Thyroid gland (tissue), 4 donors: ENCODE results near the gene IL31. TPM values are rescaled to one million over a fixed set of nuclear protein-coding genes. Genes with fewer than 3 reads are reported as not detected.

Source experiments
- DNase-seq, 2 donors: peaks; one replicate each; pipeline ENCODE4 v3.0.0-alpha.2; 2019
- H3K27ac ChIP-seq, 3 donors: fragments of 200-600 bp; sonication (generic); 1 replicate in 2 of 3; 2 replicates in 1 of 3; pipeline ENCODE4 v1.5.1; 2016 to 2019; ENCODE audit warnings: mild to moderate bottlenecking in 1 of 3, moderate library complexity in 1 of 3
- H3K27me3 ChIP-seq: fragments of 200-600 bp; sonication (generic); one replicate; pipeline ENCODE4 v1.5.1; 2019
- H3K36me3 ChIP-seq, 2 donors: fragments of 200-600 bp; sonication (generic); one replicate each; pipeline ENCODE4 v1.5.1; 2016 to 2019
- H3K4me1 ChIP-seq, 2 donors: fragments of 200-600 bp; sonication (generic); one replicate each; pipeline ENCODE4 v1.5.1; 2017 to 2019
- H3K4me3 ChIP-seq, 3 donors: fragments of 200-600 bp; sonication (generic); replicated peaks in 1 of 3; 1 replicate in 2 of 3; 2 replicates in 1 of 3; pipeline ENCODE4 v1.5.1; 2016; ENCODE audit warnings: mild to moderate bottlenecking in 1 of 3
- H3K9me3 ChIP-seq: fragments of 200-600 bp; sonication (generic); one replicate; pipeline ENCODE4 v1.5.1; 2017
- CTCF ChIP-seq, 6 experiments: fragments of 200-600 bp in 3 of 6; fragments of 450-650 bp in 3 of 6; sonication (generic) in 3 of 6; IDR thresholded peaks; one replicate each; pipeline ENCODE4 v1.5.1; 2016 to 2019; ENCODE audit warnings: antibody characterized with exemption in 6 of 6, mild to moderate bottlenecking in 2 of 6, inconsistent platforms in 1 of 6, moderate library complexity in 1 of 6
- POLR2A ChIP-seq, 2 donors: fragments of 450-650 bp; IDR thresholded peaks; one replicate each; pipeline ENCODE4 v1.6.1; 2017; ENCODE audit warnings: antibody characterized with exemption in 2 of 2, mild to moderate bottlenecking in 2 of 2, moderate library complexity in 1 of 2
- WGBS, 2 donors: methylation state at CpG; one replicate each; pipeline ENCODE4 v1.1.5; 2017; 5-methylcytosine and 5-hydroxymethylcytosine counted together
- intact Hi-C: fragments of 100-400 bp; cut with DNase I; formaldehyde crosslinking; loops from one replicate; pipeline ENCODE4 v1.15.1; 2023
- total RNA-seq, 4 donors: library from RNA; depleted of rRNA; stranded (reverse); fragments of >200 nt; gene quantifications; one replicate each; pipeline ENCODE4 v1.2.3, GENCODE V29; 2016

Gene IL31
- total RNA-seq, 4 donors from 2014 or later, result not detected

DNA sequence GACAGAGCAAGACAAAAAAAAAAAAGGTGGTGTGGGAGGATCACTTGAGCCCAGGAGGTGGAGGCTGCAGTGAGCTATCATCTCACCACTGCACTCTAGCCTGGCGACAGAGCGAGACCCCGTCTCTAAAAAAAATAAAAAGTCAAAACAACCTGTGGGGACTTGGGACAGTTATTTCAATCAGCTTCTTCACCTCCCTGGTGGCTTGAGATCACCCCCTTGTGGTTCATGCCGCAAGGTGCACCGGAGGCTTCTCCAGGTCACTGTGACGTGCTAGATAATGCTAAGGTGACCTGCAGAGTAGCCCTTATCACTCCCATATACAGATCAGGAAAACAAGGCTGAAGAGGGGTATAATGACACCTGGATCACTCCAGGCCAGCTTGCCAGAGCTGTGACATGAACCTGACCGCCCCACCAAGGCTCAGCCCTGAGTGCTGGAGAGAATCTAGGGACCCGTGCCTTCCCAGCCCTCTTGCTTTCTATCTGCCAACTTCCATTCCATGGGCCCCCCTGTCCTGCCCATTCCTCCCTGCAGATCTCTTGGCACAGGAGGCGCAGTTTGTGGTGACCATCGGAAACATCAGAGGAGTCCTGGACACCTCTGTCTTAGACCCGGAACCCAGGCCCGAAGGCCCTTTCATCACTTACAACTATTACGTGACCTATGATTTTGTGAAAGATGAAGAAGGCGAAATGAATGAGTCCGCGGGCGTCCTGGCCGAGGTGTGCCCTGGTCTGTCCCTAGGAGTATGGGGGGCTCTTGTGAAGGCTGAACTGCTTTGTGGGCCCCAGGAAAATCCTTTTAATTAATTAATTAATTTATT, 17.0 kb upstream of the IL31 start:
- H3K27ac ChIP-seq, result no peak overlapping the region
- no peak for TF ChIP-seq POLR2A (IDR thresholded peaks at IDR 0.05)
- peak; percentile 35 to 81 (median 77) for TF ChIP-seq CTCF (IDR thresholded peaks at IDR 0.05)
- H3K4me3 ChIP-seq, result no peak overlapping the region
- WGBS, 2 donors, result 65 to 66% methylated on average over 18 of the region's 18 CpGs
- H3K4me1 ChIP-seq, result no peaks in the 10 kb centered on the region
- no peaks in the 10 kb centered on the region for H3K27me3 ChIP-seq
- DNase-seq, result peak; percentile 70 to 79
- no peaks in the 10 kb centered on the region for H3K36me3 ChIP-seq
- intact Hi-C loops, result loop anchor here (5.0 kb wide), 1 partner anchor 64 kb away; no protein-coding TSS in a partner anchor
- H3K9me3 ChIP-seq, result no peaks in the 10 kb centered on the region

DNA sequence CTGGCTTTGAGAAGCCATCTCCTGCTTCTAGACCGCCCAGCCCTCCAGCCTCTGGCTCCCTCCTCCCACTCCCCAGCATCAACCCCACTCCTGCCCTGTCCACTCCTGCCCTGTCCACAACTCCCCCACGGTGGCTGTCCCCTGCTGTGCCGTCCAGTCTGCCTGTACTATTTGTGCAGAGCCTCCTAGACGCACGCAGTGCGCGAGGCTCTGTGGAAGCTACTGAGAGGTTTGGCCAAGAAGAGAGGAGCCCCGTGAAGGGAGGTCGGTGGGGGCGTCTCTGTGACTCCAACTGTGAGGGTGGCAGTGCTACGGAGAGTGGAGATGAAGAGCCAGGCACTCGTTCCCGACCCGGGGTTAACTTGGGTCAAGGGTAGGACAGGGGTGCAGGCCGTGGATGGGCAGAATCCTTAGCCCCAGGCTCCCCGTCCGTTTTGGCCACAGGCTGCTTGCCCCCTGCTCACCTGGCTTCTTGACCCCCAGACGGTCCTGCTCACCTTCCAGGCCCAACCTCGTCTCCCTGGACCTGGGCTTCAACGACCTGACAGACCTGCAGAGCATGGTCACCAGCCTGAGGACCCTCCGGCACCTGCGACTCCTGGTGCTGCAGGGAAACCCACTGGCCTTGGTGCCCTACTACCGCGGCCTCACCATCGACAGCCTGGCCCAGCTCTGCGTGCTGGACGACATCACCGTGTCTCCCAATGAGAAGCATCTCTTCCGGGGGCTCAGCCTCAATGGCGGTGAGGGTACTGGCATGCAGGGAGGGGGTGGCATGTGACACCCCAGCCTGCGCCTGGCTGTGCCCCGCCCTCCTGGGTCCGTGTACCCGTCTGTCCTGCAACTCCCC, 15.8 kb upstream of the IL31 start:
- Histone ChIP-seq H3K4me3 (no peak overlapping the region), H3K36me3 (no peaks in the 10 kb centered on the region), H3K9me3 (no peaks in the 10 kb centered on the region), H3K4me1 (no peaks in the 10 kb centered on the region), H3K27me3 (no peaks in the 10 kb centered on the region), H3K27ac (no peak overlapping the region)
- intact Hi-C loops, result loop anchor here (5.0 kb wide), 1 partner anchor 63 kb away; no protein-coding TSS in a partner anchor
- TF ChIP-seq CTCF (IDR thresholded peaks at IDR 0.05), result no peak
- no peak for TF ChIP-seq POLR2A (IDR thresholded peaks at IDR 0.05)
- DNase-seq, result no peak
- 89 to 90% methylated on average over 31 to 34 of the region's 34 CpGs for WGBS, 2 donors

DNA sequence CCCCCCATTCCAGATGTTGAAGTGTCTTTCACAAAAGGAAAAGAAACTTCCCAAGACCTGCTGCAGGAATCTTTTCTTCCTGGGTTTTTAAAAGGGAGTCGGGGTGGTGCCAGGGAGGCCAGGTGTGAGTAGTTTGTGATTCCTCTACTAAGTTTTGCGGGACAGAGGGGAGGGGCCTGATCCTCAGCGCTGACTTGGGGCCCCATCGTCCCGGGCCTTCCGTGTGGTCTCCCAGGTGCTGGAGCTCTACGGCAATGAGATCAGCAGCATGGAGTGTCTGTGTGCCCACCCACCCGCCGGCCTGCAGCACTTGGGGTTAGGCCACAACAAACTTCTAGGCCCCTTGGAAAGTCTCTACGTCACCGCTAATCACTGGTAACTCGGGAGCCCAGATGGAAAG, 13.4 kb upstream of the IL31 start:
- Histone ChIP-seq H3K4me3 (no peak overlapping the region), H3K27ac (no peak overlapping the region), H3K4me1 (peaks cover 4 to 6% of the 10 kb centered on the region in 2 donors), H3K27me3 (no peaks in the 10 kb centered on the region), H3K9me3 (no peaks in the 10 kb centered on the region), H3K36me3 (no peaks in the 10 kb centered on the region)
- DNase-seq, result no peak
- WGBS, 2 donors, result 69 to 74% methylated on average over 12 of the region's 12 CpGs
- no peak for TF ChIP-seq CTCF (IDR thresholded peaks at IDR 0.05)
- intact Hi-C loops, result no loop called here

DNA sequence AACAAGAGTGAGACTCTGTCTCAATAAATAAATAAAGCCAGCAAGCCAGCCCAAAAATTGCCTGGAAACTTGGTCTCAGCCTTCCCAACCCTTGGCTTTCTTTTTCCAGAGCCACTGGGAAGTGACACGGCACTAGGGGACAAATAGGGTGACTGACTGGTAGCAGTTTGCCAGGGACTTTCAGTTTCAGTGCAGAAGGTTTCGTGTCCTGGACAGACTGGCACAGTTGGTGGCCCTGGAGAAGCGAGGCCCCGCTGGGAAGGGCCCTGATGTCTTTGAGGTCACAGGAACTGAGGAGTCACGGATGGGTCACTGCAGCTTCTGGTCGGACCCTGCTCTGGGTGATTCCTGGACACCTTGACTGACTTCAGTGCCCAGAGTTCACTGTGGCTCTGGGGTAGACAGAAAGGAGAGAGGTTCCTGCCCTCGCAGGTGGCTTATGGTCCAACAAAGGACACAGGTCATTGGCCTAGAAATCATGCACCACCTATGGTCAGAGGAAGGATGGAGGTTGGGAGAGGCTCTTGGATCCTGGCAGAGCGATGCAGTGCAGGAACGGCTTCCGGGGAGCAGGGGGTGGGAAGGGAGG, 11.6 kb upstream of the IL31 start:
- intact Hi-C loops, result no loop called here
- no peak for DNase-seq
- H3K4me1 ChIP-seq, result peaks cover 4 to 6% of the 10 kb centered on the region in 2 donors
- no peak overlapping the region for H3K27ac ChIP-seq
- no peaks in the 10 kb centered on the region for H3K36me3 ChIP-seq
- H3K27me3 ChIP-seq, result no peaks in the 10 kb centered on the region
- no peaks in the 10 kb centered on the region for H3K9me3 ChIP-seq
- TF ChIP-seq CTCF (IDR thresholded peaks at IDR 0.05), result no peak
- TF ChIP-seq POLR2A (IDR thresholded peaks at IDR 0.05), result no peak
- WGBS, 2 donors, result 91 to 92% methylated on average over 10 of the region's 10 CpGs
- no peak overlapping the region for H3K4me3 ChIP-seq
